ENCODE measurements around the gene ME1. TPM values are rescaled to one million over a fixed set of nuclear protein-coding genes. Genes with fewer than 3 reads are reported as not detected.
A peak's percentile ranks its signal among the peaks of the same experiment; 100 is the strongest.
"Not testable (repeated sequence)": the region's sequence is repeated elsewhere in the genome, so short reads cannot be mapped to it uniquely, and the experiment has no call there.

ME1 gene
- total RNA-seq, 2 donors from 2014 or later, result 13.8 to 22.9 TPM

GRCh38 chr6:83192871-83193746 is 237.7 kb downstream of the ME1 start, which contains the start of the genes PGM3 and RWDD2A:
PGM3 (minus strand) TSS chr6:83193265; CDS start chr6:83191012, 2,253 bp downstream.
RWDD2A (plus strand) TSS chr6:83193357; CDS start chr6:83194452, 1,095 bp downstream.
- DNase-seq (ENCODE audit: low spot score) (peak; percentile 67), ATAC-seq (ENCODE audit: insufficient number of reproducible peaks, low FRiP score, low read depth) (peak; percentile 96)
- TF ChIP-seq CTCF (IDR thresholded peaks at IDR 0.05), result no peak
- peaks cover 17 to 36% of the 10 kb centered on the region in 2 donors for H3K4me1 ChIP-seq (ENCODE audit: control insufficient read depth in 1 of 2, low read depth in 2 of 2)
- H3K27ac ChIP-seq, result peak within 1 kb of the TSS; percentile 80 to 85
- H3K4me3 ChIP-seq, result peak within 1 kb of the TSS; percentile 88
- H3K36me3 ChIP-seq, result no peaks in the 10 kb centered on the region
- no peaks in the 10 kb centered on the region for H3K9me3 ChIP-seq
- H3K27me3 ChIP-seq (replicated peaks; ENCODE audit: insufficient read depth), result no peaks in the 10 kb centered on the region

GRCh38 chr6:83192456-83192855 is 238.4 kb downstream of the ME1 start:
- Histone ChIP-seq H3K27ac (peak overlapping the region; percentile 80 to 85), H3K9me3 (no peaks in the 10 kb centered on the region), H3K4me1 (ENCODE audit: control insufficient read depth in 1 of 2, low read depth in 2 of 2) (peaks cover 17 to 36% of the 10 kb centered on the region in 2 donors), H3K4me3 (peak overlapping the region; percentile 88), H3K36me3 (no peaks in the 10 kb centered on the region), H3K27me3 (replicated peaks; ENCODE audit: insufficient read depth) (no peaks in the 10 kb centered on the region)
- no peak for TF ChIP-seq CTCF (IDR thresholded peaks at IDR 0.05)
- DNase-seq (ENCODE audit: low spot score), result no peak
- no peak for ATAC-seq (ENCODE audit: insufficient number of reproducible peaks, low FRiP score, low read depth)

- not testable (repeated sequence) for H3K27me3 ChIP-seq (replicated peaks; ENCODE audit: insufficient read depth); ATAC-seq (ENCODE audit: insufficient number of reproducible peaks, low FRiP score, low read depth); H3K36me3 ChIP-seq; H3K9me3 ChIP-seq; H3K27ac ChIP-seq; DNase-seq (ENCODE audit: low spot score)
- peak overlapping the region; percentile 88 for H3K4me3 ChIP-seq
- peaks cover 17 to 36% of the 10 kb centered on the region in 2 donors for H3K4me1 ChIP-seq (ENCODE audit: control insufficient read depth in 1 of 2, low read depth in 2 of 2)
Measured at GRCh38 chr6:83191974-83192373, 238.9 kb downstream of the ME1 start.

GRCh38 chr6:83190626-83191025 is 240.2 kb downstream of the ME1 start:
- H3K4me1 ChIP-seq (ENCODE audit: control insufficient read depth in 1 of 2, low read depth in 2 of 2), result peaks cover 17 to 36% of the 10 kb centered on the region in 2 donors
- ATAC-seq (ENCODE audit: insufficient number of reproducible peaks, low FRiP score, low read depth) (no peak), DNase-seq (ENCODE audit: low spot score) (no peak)
- no peak overlapping the region for H3K27ac ChIP-seq
- no peaks in the 10 kb centered on the region for H3K27me3 ChIP-seq (replicated peaks; ENCODE audit: insufficient read depth)
- no peak overlapping the region for H3K4me3 ChIP-seq
- no peak for TF ChIP-seq CTCF (IDR thresholded peaks at IDR 0.05)
- H3K36me3 ChIP-seq, result no peaks in the 10 kb centered on the region
- no peaks in the 10 kb centered on the region for H3K9me3 ChIP-seq

- no peaks in the 10 kb centered on the region for H3K27me3 ChIP-seq (replicated peaks; ENCODE audit: insufficient read depth)
- H3K27ac ChIP-seq, result no peak overlapping the region
- no peaks in the 10 kb centered on the region for H3K9me3 ChIP-seq
- no peaks in the 10 kb centered on the region for H3K36me3 ChIP-seq
- no peak for TF ChIP-seq CTCF (IDR thresholded peaks at IDR 0.05)
- peaks cover 12 to 25% of the 10 kb centered on the region in 2 donors for H3K4me1 ChIP-seq (ENCODE audit: control insufficient read depth in 1 of 2, low read depth in 2 of 2)
- no peak for ATAC-seq (ENCODE audit: insufficient number of reproducible peaks, low FRiP score, low read depth)
- no peak overlapping the region for H3K4me3 ChIP-seq
- no peak for DNase-seq (ENCODE audit: low spot score)
Measured at GRCh38 chr6:83188501-83188900, 242.3 kb downstream of the ME1 start.
